ENCODE measurements around the gene ASCL5. TPM values are rescaled to one million over a fixed set of nuclear protein-coding genes. Genes with fewer than 3 reads are reported as not detected.
A peak's percentile ranks its signal among the peaks of the same experiment; 100 is the strongest.

ASCL5 gene
- total and polyA plus RNA-seq, 2 of the 13 experiments (the other 11 are each of a cell fraction or from before 2014, with no cell fraction given), result not detected

DNA sequence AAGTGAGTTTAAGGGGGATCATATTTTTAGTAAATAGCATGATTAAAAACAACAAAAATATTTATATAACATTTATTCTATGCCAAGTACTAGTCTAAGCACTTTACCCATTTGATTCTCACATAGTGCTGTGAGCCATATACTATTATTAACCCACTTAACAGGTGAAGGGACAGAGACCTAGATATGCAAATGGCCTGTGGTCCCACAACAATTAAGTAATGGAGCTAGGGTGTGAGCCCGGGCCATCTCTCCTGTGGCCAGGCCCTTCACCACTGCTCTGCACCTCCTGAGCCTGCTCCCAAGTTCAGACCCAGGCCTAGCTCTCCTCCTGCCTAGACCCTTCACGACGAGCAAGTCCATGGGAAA is 537 bp downstream of the ASCL5 start (continued):
- TF ChIP-seq, protein P1, sequence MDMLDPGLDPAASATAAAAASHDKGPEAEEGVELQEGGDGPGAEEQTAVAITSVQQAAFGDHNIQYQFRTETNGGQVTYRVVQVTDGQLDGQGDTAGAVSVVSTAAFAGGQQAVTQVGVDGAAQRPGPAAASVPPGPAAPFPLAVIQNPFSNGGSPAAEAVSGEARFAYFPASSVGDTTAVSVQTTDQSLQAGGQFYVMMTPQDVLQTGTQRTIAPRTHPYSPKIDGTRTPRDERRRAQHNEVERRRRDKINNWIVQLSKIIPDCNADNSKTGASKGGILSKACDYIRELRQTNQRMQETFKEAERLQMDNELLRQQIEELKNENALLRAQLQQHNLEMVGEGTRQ (IDR thresholded peaks at IDR 0.05; ENCODE audit: low read depth, low read length), result no peak
- TF ChIP-seq, protein P1 (CRISPR knock-in tag; IDR thresholded peaks at IDR 0.05; ENCODE audit: borderline replicate concordance), result no peak
- TF ChIP-seq ZMYM3 (CRISPR knock-in tag; IDR thresholded peaks at IDR 0.05), result 0 out of 2 replicates have a peak, but pooled peaks have one; percentile 26
- TF ChIP-seq, protein P2, sequence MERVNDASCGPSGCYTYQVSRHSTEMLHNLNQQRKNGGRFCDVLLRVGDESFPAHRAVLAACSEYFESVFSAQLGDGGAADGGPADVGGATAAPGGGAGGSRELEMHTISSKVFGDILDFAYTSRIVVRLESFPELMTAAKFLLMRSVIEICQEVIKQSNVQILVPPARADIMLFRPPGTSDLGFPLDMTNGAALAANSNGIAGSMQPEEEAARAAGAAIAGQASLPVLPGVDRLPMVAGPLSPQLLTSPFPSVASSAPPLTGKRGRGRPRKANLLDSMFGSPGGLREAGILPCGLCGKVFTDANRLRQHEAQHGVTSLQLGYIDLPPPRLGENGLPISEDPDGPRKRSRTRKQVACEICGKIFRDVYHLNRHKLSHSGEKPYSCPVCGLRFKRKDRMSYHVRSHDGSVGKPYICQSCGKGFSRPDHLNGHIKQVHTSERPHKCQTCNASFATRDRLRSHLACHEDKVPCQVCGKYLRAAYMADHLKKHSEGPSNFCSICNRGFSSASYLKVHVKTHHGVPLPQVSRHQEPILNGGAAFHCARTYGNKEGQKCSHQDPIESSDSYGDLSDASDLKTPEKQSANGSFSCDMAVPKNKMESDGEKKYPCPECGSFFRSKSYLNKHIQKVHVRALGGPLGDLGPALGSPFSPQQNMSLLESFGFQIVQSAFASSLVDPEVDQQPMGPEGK (CRISPR knock-in tag; IDR thresholded peaks at IDR 0.05), result no peak

DNA sequence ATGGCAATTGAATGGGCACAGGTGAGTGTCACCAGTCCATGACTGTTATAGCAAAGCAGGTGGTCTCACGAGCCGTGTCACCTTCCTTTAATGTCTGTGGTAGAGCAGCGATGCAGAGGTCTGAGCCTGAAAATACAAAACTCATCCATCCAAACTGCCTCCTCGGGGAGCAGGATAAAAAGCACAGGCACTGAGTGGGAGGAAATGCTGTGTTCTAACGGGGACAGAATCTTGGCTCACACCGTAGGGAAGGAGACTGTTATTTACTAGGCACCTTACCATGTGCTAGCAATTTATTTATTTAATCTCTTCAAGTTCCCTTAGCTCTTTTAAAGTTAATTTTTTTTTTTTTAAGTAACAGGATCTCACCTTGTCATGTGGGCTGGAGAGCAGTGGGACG is 1.2 kb downstream of the ASCL5 start:
- 13% methylated on average over 7 of the region's 7 CpGs for WGBS (ENCODE audit: low lambda C conversion rate)
- H3K9me3 ChIP-seq (ENCODE audit: low read length), result no peaks in the 10 kb centered on the region
- no peaks in the 10 kb centered on the region for H3K79me2 ChIP-seq (ENCODE audit: insufficient read depth, low read length)
- FAIRE-seq, result no peak
- H3K27ac ChIP-seq (ENCODE audit: extremely low read length, insufficient read depth, low read length), result no peak overlapping the region
- TF ChIP-seq, protein P3, sequence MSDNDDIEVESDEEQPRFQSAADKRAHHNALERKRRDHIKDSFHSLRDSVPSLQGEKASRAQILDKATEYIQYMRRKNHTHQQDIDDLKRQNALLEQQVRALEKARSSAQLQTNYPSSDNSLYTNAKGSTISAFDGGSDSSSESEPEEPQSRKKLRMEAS (IDR thresholded peaks at IDR 0.05), result no peak
- no peak for TF ChIP-seq ZNF75D (CRISPR knock-in tag; IDR thresholded peaks at IDR 0.05; ENCODE audit: borderline replicate concordance)
- TF ChIP-seq, protein P4, sequence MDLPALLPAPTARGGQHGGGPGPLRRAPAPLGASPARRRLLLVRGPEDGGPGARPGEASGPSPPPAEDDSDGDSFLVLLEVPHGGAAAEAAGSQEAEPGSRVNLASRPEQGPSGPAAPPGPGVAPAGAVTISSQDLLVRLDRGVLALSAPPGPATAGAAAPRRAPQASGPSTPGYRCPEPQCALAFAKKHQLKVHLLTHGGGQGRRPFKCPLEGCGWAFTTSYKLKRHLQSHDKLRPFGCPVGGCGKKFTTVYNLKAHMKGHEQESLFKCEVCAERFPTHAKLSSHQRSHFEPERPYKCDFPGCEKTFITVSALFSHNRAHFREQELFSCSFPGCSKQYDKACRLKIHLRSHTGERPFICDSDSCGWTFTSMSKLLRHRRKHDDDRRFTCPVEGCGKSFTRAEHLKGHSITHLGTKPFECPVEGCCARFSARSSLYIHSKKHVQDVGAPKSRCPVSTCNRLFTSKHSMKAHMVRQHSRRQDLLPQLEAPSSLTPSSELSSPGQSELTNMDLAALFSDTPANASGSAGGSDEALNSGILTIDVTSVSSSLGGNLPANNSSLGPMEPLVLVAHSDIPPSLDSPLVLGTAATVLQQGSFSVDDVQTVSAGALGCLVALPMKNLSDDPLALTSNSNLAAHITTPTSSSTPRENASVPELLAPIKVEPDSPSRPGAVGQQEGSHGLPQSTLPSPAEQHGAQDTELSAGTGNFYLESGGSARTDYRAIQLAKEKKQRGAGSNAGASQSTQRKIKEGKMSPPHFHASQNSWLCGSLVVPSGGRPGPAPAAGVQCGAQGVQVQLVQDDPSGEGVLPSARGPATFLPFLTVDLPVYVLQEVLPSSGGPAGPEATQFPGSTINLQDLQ (CRISPR knock-in tag; IDR thresholded peaks at IDR 0.05), result no peak
- TF ChIP-seq RFX3 (CRISPR knock-in tag; IDR thresholded peaks at IDR 0.05), result no peak
- TF ChIP-seq CC2D1A (CRISPR knock-in tag; IDR thresholded peaks at IDR 0.05), result no peak
- TF ChIP-seq MXI1 (IDR thresholded peaks at IDR 0.05; ENCODE audit: borderline replicate concordance, low read depth, low read length), result no peak
- TF ChIP-seq ZNF709 (CRISPR knock-in tag; IDR thresholded peaks at IDR 0.05), result no peak
- TF ChIP-seq DNMT3B (CRISPR knock-in tag; conservative IDR thresholded peaks at IDR 0.05), result no peak
- TF ChIP-seq ASH2L (IDR thresholded peaks at IDR 0.05; ENCODE audit: insufficient read length, low read depth, low read length), result no peak
- TF ChIP-seq POGZ (CRISPR knock-in tag; IDR thresholded peaks at IDR 0.05), result no peak
- no peak for TF ChIP-seq ATF1 (CRISPR knock-in tag; IDR thresholded peaks at IDR 0.05)
- no peak overlapping the region for H2AFZ ChIP-seq (ENCODE audit: low read length)
- peaks cover 11% of the 10 kb centered on the region for H3K4me1 ChIP-seq (ENCODE audit: insufficient read depth, low read length)
- POLR2A ChIA-PET, result no interaction called here
- ATAC-seq, result no peak
- intact Hi-C loops (cut with micrococcal nuclease; ENCODE audit: unreplicated experiment) (loop anchor here (5.0 kb wide), 1 partner anchor 97 kb away; no protein-coding TSS in a partner anchor), in situ Hi-C loops (cut with HindIII; ENCODE audit: extremely low pct_ligation_motif_present, low pct_unique_long_range_greater_than_20kb) (no loop called here)
- no TSS peak for BruUV-seq (replicated peaks)
- no peak for DNase-seq (ENCODE audit: low spot score)
- H4K20me1 ChIP-seq (ENCODE audit: insufficient read depth, low read length), result no peaks in the 10 kb centered on the region
- no peaks in the 10 kb centered on the region for H3K36me3 ChIP-seq (replicated peaks in 1 of 2; ENCODE audit: control insufficient read depth in 1 of 2, insufficient read depth in 2 of 2, low read length in 2 of 2)
- no peak overlapping the region for H3K4me3 ChIP-seq (replicated peaks in 1 of 3; ENCODE audit: insufficient read depth in 1 of 3, low read depth in 2 of 3, low read length in 3 of 3)
- no peak overlapping the region for H3K9ac ChIP-seq (ENCODE audit: insufficient read depth, low read depth, low read length)
- peaks cover 10 to 61% of the 10 kb centered on the region in 2 experiments for H3K27me3 ChIP-seq (ENCODE audit: control insufficient read depth in 1 of 2, insufficient read depth in 2 of 2, low read length in 2 of 2)
- no peak overlapping the region for H3K4me2 ChIP-seq (ENCODE audit: low read depth, low read length)
- CTCF ChIA-PET (ENCODE audit: low intra/inter-chr PET ratio, low total read pairs), result no interaction called here
